ENCODE measurements around the gene CDKN2D. TPM values are rescaled to one million over a fixed set of nuclear protein-coding genes. Genes with fewer than 3 reads are reported as not detected.
A peak's percentile ranks its signal among the peaks of the same experiment; 100 is the strongest.

Gene CDKN2D
- total RNA-seq, 2 donors from 2014 or later = 69.6 to 72.8 TPM

GRCh38 chr19:10518444-10519361, 50.1 kb downstream of the CDKN2D start:
- H3K9me3 Mint-ChIP-seq = no peaks in the 10 kb centered on the region
- peaks cover 47% of the 10 kb centered on the region for H3K27me3 Mint-ChIP-seq (ENCODE audit: low read depth)
- peak overlapping the region; percentile 76 to 82 for H3K4me3 Mint-ChIP-seq
- H3K36me3 Mint-ChIP-seq (ENCODE audit: insufficient read depth in 2 of 2) = no peaks in the 10 kb centered on the region
- peaks cover 26% of the 10 kb centered on the region for H3K4me1 Mint-ChIP-seq (ENCODE audit: low read depth)
- ATAC-seq (replicated peaks in 1 of 2) = no peak
- DNase-seq = no peak
- no peak overlapping the region for H3K27ac Mint-ChIP-seq

DNA sequence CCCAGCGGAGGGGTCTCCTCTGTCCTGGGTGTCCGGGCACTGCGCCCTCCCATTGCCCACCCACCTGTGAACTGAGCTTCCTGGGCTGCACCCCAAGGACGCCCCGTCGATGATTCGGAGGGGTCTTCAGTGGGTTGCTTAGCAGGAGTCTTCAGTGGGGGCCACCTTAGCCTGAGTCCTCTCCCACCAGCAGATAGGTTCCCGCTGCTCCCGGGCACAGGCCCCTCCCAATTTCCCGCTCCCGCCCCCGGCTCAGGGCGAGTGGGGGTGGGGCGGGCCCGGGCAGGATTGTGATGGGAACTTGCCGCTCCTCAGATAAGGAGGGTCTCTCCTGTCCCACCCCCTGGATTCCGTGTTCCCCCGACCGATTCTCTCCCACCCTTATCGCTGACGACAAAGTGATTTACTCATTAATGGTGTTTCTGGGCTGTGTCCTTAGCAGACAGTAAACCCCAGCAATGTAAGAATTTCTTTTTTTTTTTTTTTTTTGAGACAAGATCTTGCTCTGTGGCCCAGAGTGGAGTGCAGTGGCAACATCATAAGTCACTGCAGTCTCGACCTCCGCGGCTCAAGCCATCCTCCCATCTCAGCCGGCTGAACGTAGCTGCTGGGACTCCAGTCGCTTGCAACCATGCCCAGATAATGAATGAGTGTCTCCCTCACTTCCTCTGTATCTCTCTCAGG, 50.9 kb downstream of the CDKN2D start:
- Mint-ChIP-seq H3K27ac (peak overlapping the region; percentile 38), H3K27me3 (ENCODE audit: low read depth) (peaks cover 55% of the 10 kb centered on the region), H3K4me3 (peak overlapping the region; percentile 76 to 82), H3K4me1 (ENCODE audit: low read depth) (peaks cover 31% of the 10 kb centered on the region), H3K36me3 (ENCODE audit: insufficient read depth in 2 of 2) (no peaks in the 10 kb centered on the region), H3K9me3 (no peaks in the 10 kb centered on the region)
- ATAC-seq (replicated peaks in 1 of 2) (peak; percentile 31 to 36), DNase-seq (no peak)

DNA sequence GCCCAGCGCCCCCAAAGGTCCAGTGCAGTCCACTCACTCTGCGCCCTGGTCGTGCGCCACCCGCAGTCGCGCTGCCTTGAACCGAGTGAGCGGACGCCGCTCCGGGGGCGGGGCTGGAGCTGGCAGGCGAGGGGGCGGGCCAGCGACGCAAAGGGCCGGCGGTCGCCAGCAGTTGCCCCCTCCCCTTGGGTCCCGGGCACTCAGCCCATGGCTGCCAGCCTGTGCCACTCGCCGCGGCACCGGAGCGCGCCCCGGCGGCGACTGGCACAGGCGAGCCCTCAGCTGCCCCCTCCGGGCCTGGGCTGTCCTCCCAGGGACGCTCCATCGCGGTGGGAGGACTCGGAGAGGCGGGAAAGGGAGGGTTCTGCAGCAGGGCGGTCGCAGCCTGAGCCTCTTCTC, 51.4 kb downstream of the CDKN2D start, which contains the start of gene S1PR5:
Gene S1PR5, minus strand, starts transcription at position 87 of the 399 bp plus-strand sequence. CDS start 2,436 bp downstream, outside the sequence.
- peak within 1 kb of the TSS; percentile 38 for H3K27ac Mint-ChIP-seq
- ATAC-seq (replicated peaks in 1 of 2) = peak; percentile 39 to 56

GRCh38 chr19:10516671-10517286, 52.0 kb downstream of the CDKN2D start:
- Mint-ChIP-seq H3K36me3 (ENCODE audit: insufficient read depth in 2 of 2) (no peaks in the 10 kb centered on the region), H3K4me3 (peak overlapping the region; percentile 61 to 68), H3K27me3 (ENCODE audit: low read depth) (peaks cover 60% of the 10 kb centered on the region), H3K9me3 (no peaks in the 10 kb centered on the region), H3K4me1 (ENCODE audit: low read depth) (peaks cover 31% of the 10 kb centered on the region), H3K27ac (no peak overlapping the region)
- no peak for DNase-seq
- ATAC-seq (replicated peaks in 1 of 2) = no peak

More for the DNA sequence above, 51.4 kb downstream of the CDKN2D start, which contains the start of gene S1PR5:
- no peaks in the 10 kb centered on the region for H3K9me3 Mint-ChIP-seq
- peaks cover 60% of the 10 kb centered on the region for H3K27me3 Mint-ChIP-seq (ENCODE audit: low read depth)
- DNase-seq = peak; percentile 25 to 38
- peaks cover 31% of the 10 kb centered on the region for H3K4me1 Mint-ChIP-seq (ENCODE audit: low read depth)
- H3K4me3 Mint-ChIP-seq = peak within 1 kb of the TSS; percentile 76 to 82
- H3K36me3 Mint-ChIP-seq (ENCODE audit: insufficient read depth in 2 of 2) = no peaks in the 10 kb centered on the region

Other genes starting within 250 kb of the CDKN2D start
- 10 to 100 TPM; 60.2 to 68.3 TPM for gene RAVER1, start 235.4 kb downstream of the CDKN2D start, total RNA-seq
- 100 to 1,000 TPM; 163 to 183 TPM for gene ICAM3, start 229.4 kb downstream of the CDKN2D start, total RNA-seq
- gene TYK2, start 188.4 kb downstream of the CDKN2D start, total RNA-seq = 100 to 1,000 TPM; 174 to 222 TPM
- 100 to 1,000 TPM; 128 to 137 TPM for gene CDC37, start 165.4 kb downstream of the CDKN2D start, total RNA-seq
- gene PDE4A, start 148.4 kb downstream of the CDKN2D start, total RNA-seq = 10 to 100 TPM; 21.8 to 36.8 TPM
- gene KEAP1, start 65.6 kb downstream of the CDKN2D start, total RNA-seq = 10 to 100 TPM; 65.2 to 70.7 TPM
- gene S1PR5, start 51.5 kb downstream of the CDKN2D start, total RNA-seq = 1 to 10 TPM in 1 of 2 donors, under 1 TPM in 1; 0.19 to 1.8 TPM
- gene ATG4D, start 25.1 kb downstream of the CDKN2D start, total RNA-seq = 10 to 100 TPM; 35.4 to 37.0 TPM
- 10 to 100 TPM; 48.4 to 61.7 TPM for gene KRI1, start 3.0 kb downstream of the CDKN2D start, total RNA-seq
- not detected for gene AP1M2, start 18.3 kb upstream of the CDKN2D start, total RNA-seq
- gene SLC44A2, start 56.6 kb upstream of the CDKN2D start, total RNA-seq = 100 to 1,000 TPM; 131 to 148 TPM
- 100 to 1,000 TPM; 297 to 311 TPM for gene ILF3, start 85.4 kb upstream of the CDKN2D start, total RNA-seq
- gene QTRT1, start 132.5 kb upstream of the CDKN2D start, total RNA-seq = 10 to 100 TPM; 48.9 to 49.5 TPM
- 100 to 1,000 TPM; 241 to 266 TPM for gene DNM2, start 149.1 kb upstream of the CDKN2D start, total RNA-seq

All from activated T-cell treated with anti-CD3 and anti-CD28 coated beads, Interleukin-2, amount 50 U/mL, for 72 hours (primary cell).